SJSA1 (cell line): ENCODE data around the gene STAP2. TPM values are rescaled to one million over a fixed set of nuclear protein-coding genes. Genes with fewer than 3 reads are reported as not detected.

Experiments
- DNase-seq, 2 experiments: peaks; one replicate each; pipeline ENCODE4 v3.0.0-alpha.2; 2015 to 2020; ENCODE audit warnings: low spot score in 2 of 2, low read depth in 1 of 2
- H3K27ac ChIP-seq: fragments of 250-450 bp; sonication (Bioruptor Pico); 2 replicates; pipeline ENCODE4 v1.5.1; 2020; ENCODE audit warnings: mild to moderate bottlenecking, moderate library complexity
- H3K27me3 ChIP-seq: fragments of 250-450 bp; sonication (Bioruptor Pico); replicated peaks from 2 replicates; pipeline ENCODE4 v1.5.1; 2020; ENCODE audit warnings: mild to moderate bottlenecking, moderate library complexity
- H3K36me3 ChIP-seq: fragments of 250-450 bp; sonication (Bioruptor Pico); 2 replicates; pipeline ENCODE4 v1.5.1; 2020; ENCODE audit warnings: mild to moderate bottlenecking
- H3K4me1 ChIP-seq: fragments of 250-450 bp; sonication (Bioruptor Pico); replicated peaks from 2 replicates; pipeline ENCODE4 v1.6.1; 2021; ENCODE audit warnings: mild to moderate bottlenecking
- H3K4me3 ChIP-seq: fragments of 250-450 bp; sonication (Bioruptor Pico); 2 replicates; pipeline ENCODE4 v1.5.1; 2020; ENCODE audit warnings: mild to moderate bottlenecking
- H3K9me3 ChIP-seq: fragments of 250-450 bp; sonication (Bioruptor Pico); replicated peaks from 2 replicates; pipeline ENCODE4 v1.5.1; 2020; ENCODE audit warnings: mild to moderate bottlenecking
- total RNA-seq: library from RNA; depleted of rRNA; stranded (reverse); fragments of >200 nt; shearing (Covaris generic); gene quantifications from 2 replicates; pipeline ENCODE4 v1.2.3, GENCODE V29; 2014; rRNA removed

Gene STAP2, protein sequence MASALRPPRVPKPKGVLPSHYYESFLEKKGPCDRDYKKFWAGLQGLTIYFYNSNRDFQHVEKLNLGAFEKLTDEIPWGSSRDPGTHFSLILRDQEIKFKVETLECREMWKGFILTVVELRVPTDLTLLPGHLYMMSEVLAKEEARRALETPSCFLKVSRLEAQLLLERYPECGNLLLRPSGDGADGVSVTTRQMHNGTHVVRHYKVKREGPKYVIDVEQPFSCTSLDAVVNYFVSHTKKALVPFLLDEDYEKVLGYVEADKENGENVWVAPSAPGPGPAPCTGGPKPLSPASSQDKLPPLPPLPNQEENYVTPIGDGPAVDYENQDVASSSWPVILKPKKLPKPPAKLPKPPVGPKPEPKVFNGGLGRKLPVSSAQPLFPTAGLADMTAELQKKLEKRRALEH
- 1.9 and 3.1 TPM in 2 replicates for total RNA-seq

DNA sequence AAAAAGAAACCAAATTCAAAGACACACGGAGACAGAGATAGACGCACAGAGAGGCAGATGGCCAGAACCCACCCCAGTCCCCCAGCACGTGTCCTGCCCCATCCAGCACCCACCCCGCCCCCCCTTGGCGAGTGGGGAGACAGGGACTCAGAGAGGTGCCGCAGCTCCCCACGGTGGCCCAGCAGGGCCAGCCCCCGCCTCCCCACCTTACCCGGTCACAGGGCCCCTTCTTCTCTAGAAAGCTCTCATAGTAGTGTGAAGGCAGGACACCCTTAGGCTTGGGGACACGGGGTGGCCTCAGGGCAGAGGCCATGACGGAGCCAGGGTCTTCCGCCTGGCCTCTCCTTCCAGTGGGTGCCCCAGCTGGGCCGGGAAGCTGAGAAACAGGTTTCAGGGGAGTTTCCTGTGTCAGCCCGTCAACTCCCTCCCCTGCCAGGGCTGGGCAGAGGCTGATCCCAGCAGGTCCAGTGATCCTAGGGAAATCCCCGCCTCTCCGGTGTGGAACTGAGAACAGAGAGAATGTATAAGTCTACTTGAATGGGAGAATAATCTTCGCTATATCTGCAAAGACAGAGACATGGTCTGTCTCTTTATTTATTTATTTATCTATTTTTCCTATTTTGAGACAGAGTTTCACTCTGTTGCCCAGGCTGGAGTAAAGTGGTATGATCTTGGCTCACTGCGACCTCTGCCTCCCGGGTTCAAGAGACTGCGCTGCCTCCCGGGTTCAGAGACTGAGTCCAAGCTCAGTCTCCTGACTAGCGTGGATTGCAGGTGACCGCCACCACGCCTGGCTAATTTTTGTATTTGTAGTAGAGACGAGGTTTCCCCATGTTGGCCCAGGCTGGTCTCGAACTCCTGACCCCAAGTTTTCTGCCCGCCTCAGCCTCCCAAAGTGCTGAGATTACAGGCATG lies at the start of gene STAP2:
Gene STAP2 (minus strand): TSS at position 387 of the 915 bp plus-strand sequence. CDS start 74 bp downstream, at position 313.
- Histone ChIP-seq H3K4me3 (peak within 1 kb of the TSS; percentile 28), H3K27me3 (no peaks in the 10 kb centered on the region), H3K9me3 (no peaks in the 10 kb centered on the region), H3K36me3 (no peaks in the 10 kb centered on the region), H3K4me1 (peaks cover 15% of the 10 kb centered on the region), H3K27ac (no peak within 1 kb of the TSS)
- peak in 1 of 2 experiments; percentile 46 for DNase-seq

DNA sequence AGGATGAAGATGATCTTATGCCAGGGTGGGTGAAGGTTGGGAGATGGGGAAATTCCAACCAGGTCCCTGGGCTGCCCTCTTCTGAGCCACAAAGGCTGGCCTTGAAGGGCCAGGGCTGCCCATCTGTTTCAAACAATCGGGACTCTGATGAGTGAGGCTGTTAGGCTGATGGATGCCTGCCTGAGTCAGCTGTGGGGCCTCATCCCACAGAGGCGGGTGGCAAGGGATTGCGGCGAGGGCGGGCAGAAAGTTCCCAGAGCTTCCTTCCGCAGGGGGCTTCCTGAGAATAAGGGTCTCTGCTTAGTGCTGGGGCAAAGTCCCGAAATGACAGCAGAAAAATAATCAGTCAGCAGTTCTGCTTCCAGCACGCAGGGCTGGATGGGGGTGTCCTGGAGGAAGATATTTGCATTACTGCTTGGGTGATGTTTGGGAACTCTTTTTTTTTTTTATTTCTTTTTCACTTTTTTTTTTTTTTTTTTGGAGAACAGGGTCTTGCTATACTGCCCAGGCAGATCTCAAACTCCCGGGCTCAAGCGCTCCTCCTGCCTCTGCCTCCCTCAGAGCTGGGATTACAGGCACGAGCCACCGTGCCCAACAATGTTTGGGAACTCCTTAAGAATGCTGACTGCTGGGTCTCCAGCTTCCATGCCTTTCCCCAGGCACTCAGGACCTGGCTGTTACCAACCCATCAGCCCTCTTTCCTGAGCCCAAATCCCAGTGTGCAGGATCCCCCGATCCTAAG lies 47.6 kb upstream of the STAP2 start:
- H3K27ac ChIP-seq = no peak overlapping the region
- no peaks in the 10 kb centered on the region for H3K4me1 ChIP-seq
- H3K9me3 ChIP-seq = no peaks in the 10 kb centered on the region
- no peak for DNase-seq
- peaks cover 42% of the 10 kb centered on the region for H3K36me3 ChIP-seq
- H3K4me3 ChIP-seq = no peak overlapping the region
- H3K27me3 ChIP-seq = no peaks in the 10 kb centered on the region

- no peak overlapping the region for H3K27ac ChIP-seq
- H3K4me3 ChIP-seq = no peak overlapping the region
- peaks cover 42% of the 10 kb centered on the region for H3K36me3 ChIP-seq
- no peaks in the 10 kb centered on the region for H3K27me3 ChIP-seq
- H3K4me1 ChIP-seq = no peaks in the 10 kb centered on the region
- no peaks in the 10 kb centered on the region for H3K9me3 ChIP-seq
- no peak for DNase-seq
These were observed 46.8 kb upstream of the STAP2 start for GRCh38 chr19:4385291-4386040.

- no peaks in the 10 kb centered on the region for H3K27me3 ChIP-seq
- peaks cover 22% of the 10 kb centered on the region for H3K36me3 ChIP-seq
- H3K4me3 ChIP-seq = no peak overlapping the region
- no peak for DNase-seq
- H3K4me1 ChIP-seq = peaks cover 21% of the 10 kb centered on the region
- H3K9me3 ChIP-seq = no peaks in the 10 kb centered on the region; the same call in 1 of the 2 replicates
- H3K27ac ChIP-seq = no peak overlapping the region
These were observed 41.7 kb upstream of the STAP2 start for GRCh38 chr19:4380254-4380727.

DNA sequence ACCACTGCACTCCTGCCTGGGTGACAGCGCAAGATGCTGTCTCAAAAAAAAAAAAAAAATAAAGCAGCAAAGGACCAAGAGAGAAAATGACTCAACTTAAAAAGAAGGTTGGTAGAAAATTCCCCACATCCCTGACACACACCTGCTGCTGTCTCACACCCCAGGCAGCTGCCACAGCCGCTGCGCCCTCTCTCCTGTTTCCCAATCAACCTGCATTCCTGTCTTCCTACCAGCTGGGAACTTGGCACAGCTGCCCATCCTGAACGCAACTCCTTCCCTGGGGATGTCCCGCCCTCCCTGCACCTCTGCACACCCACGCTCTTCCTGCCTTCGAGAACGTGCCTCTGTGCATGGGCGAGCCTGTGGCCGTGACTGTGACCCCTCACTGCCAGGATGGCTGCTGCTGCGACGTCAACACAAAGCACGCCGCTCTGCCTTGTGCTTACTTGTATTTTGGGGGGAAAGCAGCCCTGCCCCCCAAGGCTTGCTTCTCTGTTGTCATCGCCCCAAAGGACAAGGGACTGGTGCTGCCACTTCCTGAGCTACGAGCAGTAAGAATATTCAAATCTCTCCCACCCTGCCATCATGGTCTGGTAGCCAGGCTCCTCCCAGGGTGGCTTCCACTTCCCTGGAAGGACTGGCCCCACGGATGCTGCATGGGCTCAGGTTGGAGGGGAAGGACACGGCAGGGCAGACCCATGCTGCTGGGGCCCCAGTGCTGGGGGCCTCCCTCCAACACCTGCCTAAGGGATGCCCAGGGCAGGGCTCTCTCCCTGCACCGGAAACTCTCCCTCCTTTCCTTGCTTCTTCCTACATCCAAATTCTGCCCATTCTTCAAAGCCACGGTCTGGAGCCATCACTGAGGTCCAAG lies 41.0 kb upstream of the STAP2 start:
- Histone ChIP-seq H3K4me3 (no peak overlapping the region), H3K27me3 (no peaks in the 10 kb centered on the region), H3K4me1 (peaks cover 28% of the 10 kb centered on the region), H3K9me3 (no peaks in the 10 kb centered on the region; the same call in 1 of the 2 replicates), H3K27ac (no peak overlapping the region), H3K36me3 (peaks cover 18% of the 10 kb centered on the region)
- peak in 1 of 2 experiments; percentile 41 for DNase-seq

GRCh38 chr19:4378886-4379285 lies 40.3 kb upstream of the STAP2 start:
- peaks cover 17% of the 10 kb centered on the region for H3K36me3 ChIP-seq
- peaks cover 35% of the 10 kb centered on the region for H3K4me1 ChIP-seq
- DNase-seq = no peak
- no peaks in the 10 kb centered on the region; the same call in 1 of the 2 replicates for H3K9me3 ChIP-seq
- H3K4me3 ChIP-seq = no peak overlapping the region
- H3K27ac ChIP-seq = no peak overlapping the region
- no peaks in the 10 kb centered on the region for H3K27me3 ChIP-seq

DNA sequence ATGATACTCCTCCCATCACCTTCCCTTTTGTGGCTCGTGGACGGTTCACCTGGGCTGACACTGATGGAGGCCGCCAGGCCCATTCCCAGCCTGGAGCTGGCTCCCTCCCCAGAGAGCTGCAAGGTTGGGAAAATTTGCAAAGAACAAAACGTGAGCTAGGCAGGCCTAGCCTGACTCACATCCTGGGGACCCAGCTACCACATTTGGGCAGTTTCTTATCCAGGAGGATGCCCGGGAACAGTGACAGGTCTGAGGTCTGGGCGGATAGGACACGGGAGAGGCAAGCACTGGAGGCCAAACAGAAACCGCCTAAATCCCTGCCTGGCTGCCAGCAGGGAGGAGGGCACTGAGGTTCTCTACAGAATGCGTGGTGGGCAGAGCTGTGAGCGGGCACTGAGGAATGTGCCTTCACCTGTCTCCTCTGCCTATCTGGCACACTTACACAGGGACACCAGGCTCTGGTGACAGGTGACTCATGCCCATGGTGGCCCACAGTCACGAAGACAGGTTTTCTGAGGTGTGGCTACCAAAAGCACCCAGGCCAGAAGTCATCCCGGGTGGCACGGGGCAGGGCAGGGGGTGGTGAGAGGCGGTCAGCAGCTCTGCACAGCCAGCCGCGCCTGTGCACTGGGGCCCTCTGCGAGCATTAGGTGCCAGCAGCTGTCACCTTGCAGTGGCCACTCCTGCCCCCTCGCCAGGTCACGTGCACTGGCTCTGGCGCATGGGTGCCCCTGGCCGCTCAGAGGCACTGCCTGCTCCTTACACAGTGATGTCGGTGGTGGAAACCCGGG lies 38.6 kb upstream of the STAP2 start:
- no peak overlapping the region for H3K27ac ChIP-seq
- peaks cover 26% of the 10 kb centered on the region for H3K36me3 ChIP-seq
- no peak overlapping the region for H3K4me3 ChIP-seq
- no peaks in the 10 kb centered on the region for H3K27me3 ChIP-seq
- DNase-seq = peak in 1 of 2 experiments; percentile 46
- peaks cover 41% of the 10 kb centered on the region for H3K4me1 ChIP-seq
- H3K9me3 ChIP-seq = no peaks in the 10 kb centered on the region; the same call in 1 of the 2 replicates

- no peak overlapping the region for H3K27ac ChIP-seq
- H3K36me3 ChIP-seq = peaks cover 29% of the 10 kb centered on the region
- peaks cover 41% of the 10 kb centered on the region for H3K4me1 ChIP-seq
- H3K9me3 ChIP-seq = no peaks in the 10 kb centered on the region; the same call in 1 of the 2 replicates
- H3K27me3 ChIP-seq = no peaks in the 10 kb centered on the region
- DNase-seq = no peak
- no peak overlapping the region for H3K4me3 ChIP-seq
These were observed 38.0 kb upstream of the STAP2 start for GRCh38 chr19:4376671-4376990.

GRCh38 chr19:4376028-4376670 lies 37.5 kb upstream of the STAP2 start:
- H3K27ac ChIP-seq = no peak overlapping the region
- peaks cover 34% of the 10 kb centered on the region for H3K36me3 ChIP-seq
- no peak for DNase-seq
- no peaks in the 10 kb centered on the region; the same call in 1 of the 2 replicates for H3K9me3 ChIP-seq
- H3K4me3 ChIP-seq = no peak overlapping the region
- no peaks in the 10 kb centered on the region for H3K27me3 ChIP-seq
- H3K4me1 ChIP-seq = peaks cover 41% of the 10 kb centered on the region

DNA sequence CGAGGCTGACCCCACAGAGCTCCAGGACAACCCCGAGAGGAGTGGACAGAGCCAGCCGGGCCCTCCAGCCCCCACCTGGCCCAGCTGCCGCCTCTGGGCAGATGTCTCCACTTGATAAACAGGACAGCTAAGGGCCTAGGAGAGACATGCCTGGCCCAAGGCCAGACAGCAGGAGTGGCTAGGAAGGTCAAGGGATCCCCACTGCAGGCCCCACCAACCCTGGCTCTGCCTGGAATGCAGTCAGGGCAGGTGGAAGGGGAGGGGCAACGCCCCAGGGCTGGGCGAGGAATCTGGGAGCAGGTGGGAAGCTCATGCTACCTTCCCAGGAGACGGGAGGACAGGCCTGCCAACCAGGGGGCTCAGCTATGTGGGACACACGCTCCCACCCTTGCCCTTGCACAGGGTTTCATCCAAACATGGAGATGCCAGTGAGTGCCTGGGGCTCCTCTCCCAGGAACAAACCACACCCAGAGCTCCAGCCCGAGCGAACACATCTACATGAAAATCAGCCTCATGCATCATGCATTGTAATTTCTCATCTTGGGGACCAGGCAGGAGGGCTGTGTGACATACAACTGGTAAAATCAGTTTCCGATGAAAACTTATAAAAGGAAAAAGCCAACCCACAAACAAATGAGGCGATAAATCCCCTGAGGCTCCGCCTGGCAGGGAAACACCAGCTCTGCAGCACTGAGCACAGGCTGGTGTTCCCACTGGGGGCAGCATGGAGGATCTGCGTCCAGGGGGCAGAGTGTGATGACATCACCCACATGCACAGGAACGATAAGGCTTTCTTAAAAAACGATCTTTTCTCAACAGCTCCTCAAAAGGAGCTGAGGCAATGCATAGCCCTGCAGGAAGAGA lies 36.8 kb upstream of the STAP2 start:
- peaks cover 41% of the 10 kb centered on the region for H3K4me1 ChIP-seq
- no peak overlapping the region for H3K4me3 ChIP-seq
- no peaks in the 10 kb centered on the region; the same call in 1 of the 2 replicates for H3K9me3 ChIP-seq
- peaks cover 37% of the 10 kb centered on the region for H3K36me3 ChIP-seq
- H3K27me3 ChIP-seq = no peaks in the 10 kb centered on the region
- DNase-seq = peak; percentile 37 to 62
- H3K27ac ChIP-seq = peak overlapping the region; percentile 85
